GM12878 (cell line): ENCODE results near the gene PRR29. TPM values are rescaled to one million over a fixed set of nuclear protein-coding genes. Genes with fewer than 3 reads are reported as not detected.

Experiments
- ATAC-seq: fragments of 200-7000 bp; cut with Tn5 transposase; 3 replicates; pipeline ENCODE4 v1.9.1; 2020; ENCODE audit warnings: mild to moderate bottlenecking, moderate library complexity
- BruUV-seq: library from RNA; stranded (reverse); fragments of 400-500 nt; replicated peaks from 2 replicates; lab custom pipeline; 2021; lab: Mats Ljungman, UMichigan
- CTCF ChIA-PET: fragments of 300-600 bp; sonication (Branson Sonifier 250); formaldehyde crosslinking; extraction: SDS; loops from one replicate; lab custom pipeline; 2021; ENCODE audit warnings: inconsistent platforms; lab: Yijun Ruan, JAX
- POLR2A ChIA-PET: fragments of 350-600 bp; formaldehyde crosslinking; extraction: SDS; loops from one replicate; lab custom pipeline; 2021; ENCODE audit warnings: inconsistent platforms; lab: Charles Lee
- RAD21 ChIA-PET: fragments of 300-600 bp; sonication (Branson Sonifier 250); formaldehyde crosslinking; loops from one replicate; lab custom pipeline; 2023; ENCODE audit warnings: antibody characterized with exemption; ENCODE audit not compliant: unreplicated experiment; lab: Charles Lee
- SMC1A ChIA-PET: fragments of 300-600 bp; sonication (Branson Sonifier 250); formaldehyde crosslinking; loops from one replicate; lab custom pipeline; 2023; ENCODE audit not compliant: unreplicated experiment, uncharacterized antibody; lab: Charles Lee
- DNase-seq: peaks from one replicate; pipeline ENCODE4 v3.0.0-alpha.2; 2011; ENCODE audit warnings: low read depth, low spot score
- FAIRE-seq: peaks from 3 replicates; lab custom pipeline; 2011; peaks lifted over from hg19 to GRCh38; lab: Jason Lieb, UNC
- H2AFZ ChIP-seq: 2 replicates; pipeline ENCODE4 v1.6.0; 2011; ENCODE audit warnings: low read depth, low read length, control low read depth; ENCODE audit not compliant: control insufficient read depth
- H3K27ac ChIP-seq: 2 replicates; pipeline ENCODE4 v1.5.1; 2011; ENCODE audit warnings: control low read depth; ENCODE audit not compliant: control insufficient read depth, insufficient read depth
- H3K27me3 ChIP-seq, 2 experiments: replicated peaks in 1 of 2; 2 replicates each; pipeline versions ENCODE4 v1.6.0 to v1.6.1; 2011; ENCODE audit warnings: low read length in 1 of 2; ENCODE audit not compliant: control insufficient read depth in 2 of 2, insufficient read depth in 2 of 2
- H3K36me3 ChIP-seq, 2 experiments: 2 replicates each; pipeline ENCODE4 v1.5.1; 2011; ENCODE audit warnings: low read length in 1 of 2; ENCODE audit not compliant: control insufficient read depth in 2 of 2, insufficient read depth in 2 of 2
- H3K4me1 ChIP-seq: 2 replicates; pipeline ENCODE4 v1.6.1; 2011; ENCODE audit warnings: mild to moderate bottlenecking, low read length, moderate library complexity, mixed read lengths; ENCODE audit not compliant: control insufficient read depth, insufficient read depth
- H3K4me2 ChIP-seq: 2 replicates; pipeline ENCODE4 v1.6.0; 2011; ENCODE audit warnings: control low read depth; ENCODE audit not compliant: control insufficient read depth, insufficient read depth
- H3K4me3 ChIP-seq: fragments of 200-600 bp; sonication (generic); 2 replicates; pipeline ENCODE4 v1.5.1; 2016
- H3K79me2 ChIP-seq: 2 replicates; pipeline ENCODE4 v1.6.0; 2011; ENCODE audit warnings: low read length; ENCODE audit not compliant: control insufficient read depth, insufficient read depth
- H3K9ac ChIP-seq: 2 replicates; pipeline ENCODE4 v1.8.0; 2011; ENCODE audit warnings: low read length, control low read depth, mixed read lengths; ENCODE audit not compliant: control insufficient read depth, insufficient read depth
- H3K9me3 ChIP-seq: replicated peaks from 3 replicates; pipeline ENCODE4 v1.5.1; 2011; ENCODE audit warnings: mild to moderate bottlenecking, low read length; ENCODE audit not compliant: control insufficient read depth, insufficient read depth
- H4K20me1 ChIP-seq: 2 replicates; pipeline ENCODE4 v1.6.0; 2011; ENCODE audit not compliant: control insufficient read depth, insufficient read depth
- ATF2 ChIP-seq: IDR thresholded peaks from 2 replicates; pipeline ENCODE4 v1.6.1; 2012; ENCODE audit warnings: low read length, inconsistent platforms
- BMI1 ChIP-seq: fragments of 450-650 bp; IDR thresholded peaks from 2 replicates; pipeline ENCODE4 v1.6.1; 2016; ENCODE audit warnings: mild to moderate bottlenecking, moderate library complexity, borderline replicate concordance
- E2F8 ChIP-seq: fragments of 450-650 bp; IDR thresholded peaks from 2 replicates; pipeline ENCODE4 v1.6.1; 2018; ENCODE audit warnings: mild to moderate bottlenecking, low read depth, moderate library complexity; ENCODE audit not compliant: partially characterized antibody
- MTA3 ChIP-seq: IDR thresholded peaks from 2 replicates; pipeline ENCODE4 v1.6.1; 2012; ENCODE audit warnings: low read length, inconsistent platforms, borderline replicate concordance
- REST ChIP-seq: IDR thresholded peaks from 2 replicates; pipeline ENCODE4 v1.6.1; 2012; ENCODE audit warnings: mild to moderate bottlenecking, low read depth, low read length
- SMC3 ChIP-seq: IDR thresholded peaks from 2 replicates; pipeline ENCODE4 v1.6.1; 2011; ENCODE audit warnings: low read length, improper control_type of control experiment, borderline replicate concordance
- ZNF622 ChIP-seq: fragments of 450-650 bp; IDR thresholded peaks from 2 replicates; pipeline ENCODE4 v1.6.1; 2017; ENCODE audit warnings: mild to moderate bottlenecking, inconsistent platforms
- WGBS: methylation state at CpG from one replicate; pipeline ENCODE4 v1.1.6; 2016; ENCODE audit warnings: low lambda C conversion rate; ENCODE audit not compliant: insufficient replicate concordance, insufficient coverage; ENCODE audit errors: missing lambda C conversion rate; 5-methylcytosine and 5-hydroxymethylcytosine counted together
- in situ Hi-C: fragments of 300-500 bp; cut with MboI; formaldehyde crosslinking; loops from 9 replicates; pipeline ENCODE4 v1.14.3; 2018; ENCODE audit warnings: mixed read lengths
- intact Hi-C: fragments of 100-400 bp; cut with micrococcal nuclease; formaldehyde crosslinking; loops from one replicate; pipeline ENCODE4 v1.14.2; 2022; ENCODE audit not compliant: unreplicated experiment
- polyA plus RNA-seq, 11 experiments: library from polyadenylated mRNA; depleted of rRNA in 4 of 11; unstranded in 6 of 11; stranded (reverse) in 5 of 11; fragments of >200 nt; fragmentation: Nextera tagmentation in 4 of 11; fragmentation: Illumina TruSeq in 1 of 11; extraction: Ambion mirVana in 4 of 11; extraction: Trizol in 1 of 11; gene quantifications; 1 replicate in 1 of 11; 2 replicates in 10 of 11; pipeline versions ENCODE4 v1.2.1 to v1.2.3, GENCODE V29; 2011 to 2016; ENCODE audit warnings: inconsistent platforms in 2 of 11, missing spikeins in 2 of 11, low read depth in 1 of 11
- total RNA-seq, 4 experiments: library from RNA; depleted of rRNA in 3 of 4; stranded (reverse); fragments of >200 nt in 3 of 4; fragmentation: Illumina TruSeq in 1 of 4; extraction: Trizol in 1 of 4; gene quantifications; 2 replicates each; pipeline versions ENCODE4 v1.2.1 to v1.2.3, GENCODE V29; 2013 to 2021

PRR29 gene
- total and polyA plus RNA-seq, 10 of the 15 experiments (the other 5 are each of a cell fraction or from before 2014, with no cell fraction given), result 0.01 to 2.4 (median 0.18) TPM; not detected in 3

- TF ChIP-seq REST, result no peak
Measured at GRCh38 chr17:63985387-63986140, 12.6 kb upstream of the PRR29 start (continued).

- Histone ChIP-seq H4K20me1 (no peaks in the 10 kb centered on the region), H3K27me3 (no peaks in the 10 kb centered on the region; a peak in 3 of 4 replicates), H3K9ac (no peak overlapping the region), H3K27ac (no peak overlapping the region), H3K4me3 (no peak overlapping the region), H2AFZ (no peak overlapping the region), H3K4me1 (no peaks in the 10 kb centered on the region), H3K36me3 (no peaks in the 10 kb centered on the region), H3K4me2 (no peak overlapping the region), H3K9me3 (peaks cover 4% of the 10 kb centered on the region; the same call in 2 of the 3 replicates), H3K79me2 (no peaks in the 10 kb centered on the region)
- RAD21 ChIA-PET, result interaction anchor here (0.6 to 1.6 kb wide), 6 partner anchors 12 to 68 kb away, joined by 3 to 5 read pairs (median 4); partner anchors contain the start of gene PRR29
- DNase-seq (no peak), FAIRE-seq (no peak), ATAC-seq (no peak)
- TF ChIP-seq SMC3, result no peak
- no peak for TF ChIP-seq ZNF622
- TF ChIP-seq BMI1, result no peak
- TF ChIP-seq MTA3, result no peak
- no peak for TF ChIP-seq E2F8
- TF ChIP-seq ATF2, result no peak
- POLR2A ChIA-PET, result interaction anchor here (0.6 kb wide), 1 partner anchor 36 kb away, joined by 4 read pairs; no protein-coding TSS in a partner anchor
- SMC1A ChIA-PET, result interaction anchor here (1.0 to 2.0 kb wide), 3 partner anchors 22 to 76 kb away, joined by 3 to 7 read pairs (median 4); partner anchors contain the start of gene CSHL1
- in situ Hi-C loops, result no loop called here
- CTCF ChIA-PET, result interaction anchor here (1.4 to 4.4 kb wide), 6 partner anchors 39 to 68 kb away, joined by 3 to 28 read pairs (median 5); partner anchors contain the start of gene GH1
- intact Hi-C loops, result no loop called here
- 42% methylated on average over 3 of the region's 3 CpGs for whole genome bisulfite sequencing
- no TSS peak for BruUV-seq
Measured at GRCh38 chr17:63986821-63987220, 11.3 kb upstream of the PRR29 start.
